Measurements from ENCODE around the gene TNNC2.

DNA sequence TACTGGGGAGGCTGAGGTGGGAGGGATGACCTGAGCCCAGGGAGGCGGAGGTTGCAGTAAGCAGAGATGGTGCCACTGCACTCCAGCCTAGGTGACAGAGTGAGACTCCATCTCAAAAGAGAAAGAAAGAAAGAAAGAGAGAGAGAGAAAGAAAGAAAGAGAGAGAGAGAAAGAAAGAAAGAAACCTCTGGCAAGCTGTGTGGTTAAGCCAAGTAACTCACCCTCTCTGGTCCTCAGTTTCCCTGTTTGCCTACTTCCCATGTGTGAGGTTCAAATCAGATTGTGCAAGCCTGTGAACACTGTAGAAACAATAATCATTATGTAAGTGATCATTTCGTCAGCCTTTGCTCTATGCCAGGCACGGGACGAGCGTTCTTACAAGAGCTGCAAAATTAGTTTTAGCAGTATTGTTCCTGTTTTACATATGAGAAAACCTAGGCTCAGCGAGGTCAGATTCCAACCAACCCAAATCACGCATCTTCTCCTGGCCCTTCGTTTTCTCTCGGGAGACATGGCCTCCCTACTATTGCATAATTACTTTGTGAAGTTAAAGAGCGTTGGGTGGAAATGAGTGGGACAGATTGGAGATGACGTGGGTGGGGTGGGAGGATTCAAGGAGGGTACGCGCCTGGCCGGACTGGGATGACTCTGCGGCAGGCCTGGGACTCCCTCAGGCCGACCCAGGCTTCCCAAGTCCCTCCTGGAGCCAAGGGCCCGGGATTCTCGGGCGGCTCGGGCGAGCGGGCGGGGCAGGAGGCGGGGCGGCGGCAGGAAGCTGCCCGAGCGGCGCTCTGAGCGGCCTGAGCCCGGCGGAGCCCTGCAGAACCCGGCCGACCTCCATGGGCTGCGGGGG, 6.1 kb upstream of the TNNC2 start, which contains the start of gene SNX21:
- TF ChIP-seq, protein P1, sequence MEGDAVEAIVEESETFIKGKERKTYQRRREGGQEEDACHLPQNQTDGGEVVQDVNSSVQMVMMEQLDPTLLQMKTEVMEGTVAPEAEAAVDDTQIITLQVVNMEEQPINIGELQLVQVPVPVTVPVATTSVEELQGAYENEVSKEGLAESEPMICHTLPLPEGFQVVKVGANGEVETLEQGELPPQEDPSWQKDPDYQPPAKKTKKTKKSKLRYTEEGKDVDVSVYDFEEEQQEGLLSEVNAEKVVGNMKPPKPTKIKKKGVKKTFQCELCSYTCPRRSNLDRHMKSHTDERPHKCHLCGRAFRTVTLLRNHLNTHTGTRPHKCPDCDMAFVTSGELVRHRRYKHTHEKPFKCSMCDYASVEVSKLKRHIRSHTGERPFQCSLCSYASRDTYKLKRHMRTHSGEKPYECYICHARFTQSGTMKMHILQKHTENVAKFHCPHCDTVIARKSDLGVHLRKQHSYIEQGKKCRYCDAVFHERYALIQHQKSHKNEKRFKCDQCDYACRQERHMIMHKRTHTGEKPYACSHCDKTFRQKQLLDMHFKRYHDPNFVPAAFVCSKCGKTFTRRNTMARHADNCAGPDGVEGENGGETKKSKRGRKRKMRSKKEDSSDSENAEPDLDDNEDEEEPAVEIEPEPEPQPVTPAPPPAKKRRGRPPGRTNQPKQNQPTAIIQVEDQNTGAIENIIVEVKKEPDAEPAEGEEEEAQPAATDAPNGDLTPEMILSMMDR (conservative IDR thresholded peaks at IDR 0.05; ENCODE audit: low read length) = no peak
- TF ChIP-seq EZH2phosphoT487 (IDR thresholded peaks at IDR 0.05; ENCODE audit: borderline replicate concordance, low read depth, low read length) = no peak

Measured in OCI-LY7 (cell line).